ENCODE measurements around the gene TSHZ1.
"Not testable (repeated sequence)": the region's sequence is repeated elsewhere in the genome, so short reads cannot be mapped to it uniquely, and the experiment has no call there.

TSHZ1 gene

DNA sequence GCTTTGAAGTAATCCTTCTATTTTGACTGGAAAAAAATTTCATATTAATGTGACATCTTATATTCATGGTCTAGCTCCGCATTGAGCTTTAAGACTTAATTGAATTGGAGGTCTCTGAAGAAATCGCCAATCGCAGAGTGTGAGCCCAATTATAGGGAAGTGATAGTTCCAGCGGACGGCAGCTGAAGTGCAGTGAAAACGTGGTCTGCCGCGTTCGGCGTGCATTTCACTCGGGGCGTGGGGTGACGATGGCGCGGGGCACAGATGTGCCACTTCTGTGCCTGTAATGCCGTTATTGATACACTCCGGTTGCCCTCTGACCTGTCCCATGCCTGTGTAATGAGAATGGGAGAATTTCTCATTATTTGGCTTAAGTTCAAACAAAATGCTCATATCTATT is 106.7 kb downstream of the TSHZ1 start:
- no peak for DNase-seq

DNA sequence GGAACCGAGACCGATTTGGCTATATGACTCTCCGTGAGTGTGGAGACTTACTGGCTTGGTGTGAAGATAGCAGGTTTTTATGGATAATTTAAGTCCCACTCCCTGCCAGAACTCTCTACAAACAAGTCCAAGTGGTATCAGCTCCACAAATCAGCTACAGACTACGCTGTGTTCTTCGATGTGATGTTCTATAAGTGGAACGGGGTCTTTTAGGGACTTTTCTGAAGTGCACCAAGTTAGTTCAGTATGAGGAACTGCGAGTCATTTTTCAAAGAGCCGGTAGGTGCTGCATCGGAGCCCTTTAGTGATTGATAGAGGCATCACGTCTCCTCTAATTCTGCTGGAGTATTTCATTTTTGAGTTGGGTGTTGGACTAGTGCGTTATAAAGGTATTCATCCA is 107.1 kb downstream of the TSHZ1 start:
- DNase-seq = no peak

DNA sequence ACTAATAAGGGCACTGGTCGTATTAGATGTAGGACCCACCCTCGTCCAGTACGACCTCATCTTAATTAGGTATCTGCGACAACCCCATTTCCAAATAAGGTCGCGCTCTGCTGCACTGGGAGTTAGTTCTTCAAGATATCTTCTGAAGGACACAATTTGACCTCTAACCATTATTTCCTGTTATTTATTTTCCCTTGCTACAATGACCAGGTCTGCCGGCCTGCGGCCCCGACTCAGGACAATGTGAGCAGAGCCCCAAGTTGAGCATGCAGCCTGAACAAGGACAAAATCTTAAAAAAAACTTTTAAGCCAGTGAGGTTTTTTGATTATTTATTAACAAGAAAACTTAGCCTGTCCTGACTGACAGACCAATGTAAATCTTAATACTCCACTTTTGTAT is 109.3 kb downstream of the TSHZ1 start:
- DNase-seq = no peak

DNA sequence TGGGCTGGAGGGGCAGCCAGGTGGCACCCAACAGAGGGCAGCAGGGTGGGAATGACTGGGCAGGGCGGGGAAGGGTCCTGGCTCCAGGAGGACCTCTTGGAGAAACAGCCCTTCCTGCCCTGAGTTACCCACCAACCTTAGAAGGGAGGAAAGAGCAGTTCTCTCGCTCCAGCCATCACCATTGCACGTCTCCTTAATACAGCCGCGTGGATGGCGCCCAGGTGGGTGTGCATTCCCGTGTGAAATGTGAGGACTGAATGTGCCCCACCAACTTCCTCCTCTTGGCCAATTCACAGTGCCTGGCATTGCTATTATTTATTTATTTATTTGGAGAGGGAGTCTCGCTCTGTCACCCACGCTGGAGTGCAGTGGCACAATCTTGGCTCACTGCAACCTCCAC is 109.9 kb downstream of the TSHZ1 start:
- no peak for DNase-seq

GRCh38 chr18:75321431-75321830 is 110.8 kb downstream of the TSHZ1 start:
- no peak for DNase-seq

GRCh38 chr18:75322206-75322605 is 111.6 kb downstream of the TSHZ1 start:
- no peak for DNase-seq

DNA sequence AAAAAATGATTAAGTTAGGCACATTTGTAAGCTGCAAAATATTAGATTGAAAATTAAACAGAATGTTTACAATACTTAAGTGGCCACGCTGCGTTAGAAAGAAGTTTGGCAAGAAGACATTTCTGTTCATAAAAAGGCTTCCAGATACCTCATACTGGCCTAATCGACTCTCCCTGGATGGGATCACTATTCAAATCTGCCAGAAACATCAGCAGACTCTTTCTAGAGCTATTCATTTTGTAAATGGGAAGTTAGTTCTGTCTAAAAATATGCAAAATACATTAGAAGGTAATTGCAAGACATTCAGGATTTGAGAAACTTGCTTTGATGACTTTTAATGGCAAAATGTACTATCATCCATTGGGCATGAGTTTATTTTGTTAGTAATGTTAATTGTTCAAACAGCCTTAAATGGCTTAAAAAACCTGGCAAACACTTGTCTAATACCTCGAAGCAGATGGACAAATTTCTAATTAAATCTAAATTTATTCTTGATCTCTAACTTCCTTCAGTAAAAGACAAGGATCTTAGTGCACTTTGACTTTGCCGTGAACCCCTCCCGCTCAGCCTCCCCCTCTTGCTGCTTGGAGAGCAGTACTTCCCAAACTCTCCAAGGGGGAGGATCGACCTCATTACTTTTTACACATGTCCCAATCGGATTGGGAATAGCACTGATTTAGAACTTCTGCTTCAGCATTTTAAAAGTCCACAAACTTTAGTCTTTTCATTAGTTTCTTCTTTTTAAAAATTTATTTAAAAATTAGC is 113.4 kb downstream of the TSHZ1 start:
- DNase-seq = no peak

GRCh38 chr18:75324686-75325257 is 114.2 kb downstream of the TSHZ1 start:
- no peak for DNase-seq

- DNase-seq = not testable (repeated sequence)
These were observed 119.2 kb downstream of the TSHZ1 start for GRCh38 chr18:75329753-75330152.

- DNase-seq = no peak
These were observed 119.7 kb downstream of the TSHZ1 start for GRCh38 chr18:75330308-75330707.

DNA sequence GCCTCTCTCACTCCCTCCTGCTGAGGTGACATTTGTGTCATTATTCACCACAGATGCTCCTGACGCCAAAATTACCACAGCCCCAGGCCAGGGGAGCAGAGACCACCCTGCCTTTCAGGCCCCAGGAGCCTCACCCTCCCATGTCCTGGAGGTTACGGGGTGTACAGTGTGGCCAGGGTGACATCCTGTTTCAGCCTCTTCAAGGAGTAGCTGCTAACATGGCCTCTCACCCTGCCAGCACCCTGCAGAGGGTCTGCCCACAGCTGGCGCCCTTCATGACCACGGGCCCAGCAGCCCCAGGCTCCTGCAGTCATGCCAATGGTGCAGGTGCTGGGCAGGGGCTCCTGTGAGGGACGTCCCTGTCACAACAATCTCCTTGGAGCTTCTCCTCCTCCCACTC is 124.3 kb downstream of the TSHZ1 start:
- no peak for DNase-seq

DNA sequence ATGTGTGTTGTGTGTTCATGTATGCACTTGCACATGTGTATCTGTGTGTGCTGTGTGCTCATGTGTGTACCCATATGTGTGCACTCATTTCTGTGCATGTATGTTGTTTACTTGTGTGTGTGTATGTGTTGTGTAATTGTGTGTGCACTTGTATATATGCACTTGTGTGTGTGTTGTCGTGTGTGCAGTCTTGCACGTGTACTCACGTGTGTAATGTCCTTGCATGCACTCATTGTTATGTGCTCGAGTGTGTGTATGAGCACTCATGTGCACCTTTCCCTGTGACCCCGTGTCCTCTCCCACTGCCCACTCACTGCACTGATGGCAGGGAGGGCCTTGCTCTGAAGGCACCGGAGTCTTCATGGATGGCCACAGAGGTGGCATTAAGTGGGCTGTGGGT is 124.9 kb downstream of the TSHZ1 start:
- no peak for DNase-seq

- DNase-seq = no peak
These were observed 126.2 kb downstream of the TSHZ1 start for GRCh38 chr18:75336767-75337166.

- no peak for DNase-seq
These were observed 126.8 kb downstream of the TSHZ1 start for GRCh38 chr18:75337348-75337747.

DNA sequence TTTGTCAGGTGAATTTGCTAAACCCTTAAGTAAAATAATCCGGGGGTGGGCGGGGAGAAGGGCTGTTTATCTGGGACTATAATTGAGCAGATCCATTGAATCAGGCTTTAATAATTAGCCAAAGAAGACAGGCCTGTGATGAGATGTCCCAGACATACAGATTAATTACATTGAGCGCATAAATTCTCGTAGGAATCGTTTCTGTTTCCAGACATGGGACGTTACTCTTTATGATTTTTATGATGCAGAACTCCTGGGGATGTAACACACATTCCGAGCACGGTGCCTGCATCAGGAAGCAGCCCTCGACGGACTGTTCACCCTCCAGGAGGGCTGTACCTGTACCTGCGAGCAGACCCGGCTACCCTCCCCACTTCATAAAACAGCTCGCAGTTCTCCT is 128.0 kb downstream of the TSHZ1 start:
- DNase-seq = no peak
